K562 (cell line): ENCODE data around the gene LRP4. TPM values are rescaled to one million over a fixed set of nuclear protein-coding genes. Genes with fewer than 3 reads are reported as not detected.
A peak's percentile ranks its signal among the peaks of the same experiment; 100 is the strongest.

Experiments used
- BRD9 ChIP-seq: fragments of 450-650 bp; IDR thresholded peaks from 2 replicates; pipeline ENCODE4 v1.6.1; 2018; ENCODE audit warnings: low read depth; ENCODE audit not compliant: partially characterized antibody
- CTBP1 ChIP-seq: fragments of 450-650 bp; IDR thresholded peaks from 2 replicates; pipeline ENCODE4 v1.6.1; 2016; ENCODE audit warnings: borderline replicate concordance
- NFE2 ChIP-seq: IDR thresholded peaks from 2 replicates; pipeline ENCODE4 v1.6.1; 2014; ENCODE audit warnings: antibody characterized with exemption, low read depth
- PYGO2 ChIP-seq: fragments of 450-650 bp; IDR thresholded peaks from 2 replicates; pipeline ENCODE4 v1.6.1; 2016; ENCODE audit warnings: mild to moderate bottlenecking, missing genetic modification characterization, moderate library complexity, missing compliant biosample characterization
- SMAD4 ChIP-seq: fragments of 250-450 bp; sonication (Bioruptor Pico); conservative IDR thresholded peaks from 2 replicates; pipeline ENCODE4 v1.8.0; 2021; ENCODE audit warnings: inconsistent platforms, mild to moderate bottlenecking, moderate library complexity
- STAT5B ChIP-seq: fragments of 250-450 bp; sonication (Bioruptor Pico); IDR thresholded peaks from 2 replicates; pipeline ENCODE4 v1.8.0; 2021; ENCODE audit warnings: mild to moderate bottlenecking, inconsistent platforms
- ZBTB17 ChIP-seq: fragments of 450-650 bp; formaldehyde crosslinking; IDR thresholded peaks from 2 replicates; pipeline ENCODE4 v1.4.0; 2020; ENCODE audit warnings: mild to moderate bottlenecking
- ZNF644 ChIP-seq: fragments of 200-800 bp; sonication (Bioruptor generic); IDR thresholded peaks from 2 replicates; pipeline ENCODE4 v1.6.1; 2016; ENCODE audit warnings: low read depth, missing genetic modification characterization, missing compliant biosample characterization
- ZNF75A ChIP-seq: fragments of 450-650 bp; formaldehyde crosslinking; IDR thresholded peaks from 2 replicates; pipeline ENCODE4 v1.4.0; 2020; ENCODE audit warnings: mild to moderate bottlenecking
- polyA plus RNA-seq, 8 experiments: library from polyadenylated mRNA; depleted of rRNA in 4 of 8; stranded (reverse) in 5 of 8; unstranded in 3 of 8; fragments of >200 nt; fragmentation: Nextera tagmentation in 2 of 8; fragmentation: Illumina TruSeq in 1 of 8; extraction: Ambion mirVana in 2 of 8; extraction: Trizol in 1 of 8; gene quantifications; 2 replicates each; pipeline versions ENCODE4 v1.2.1 to v1.2.3, GENCODE V29; 2011 to 2014; ENCODE audit warnings: inconsistent platforms in 1 of 8, missing spikeins in 1 of 8
- total RNA-seq, 7 experiments: library from RNA; depleted of rRNA in 6 of 7; stranded (reverse); fragments of >200 nt in 6 of 7; fragmentation: Illumina TruSeq in 2 of 7; extraction: Trizol in 2 of 7; gene quantifications; 2 replicates each; pipeline versions ENCODE4 v1.2.1 to v1.2.3, GENCODE V29; 2011 to 2021; ENCODE audit warnings: low replicate concordance in 1 of 7
- TF ChIP-seq, protein P1 (sequence below): fragments of 450-650 bp; formaldehyde crosslinking; IDR thresholded peaks from 2 replicates; pipeline ENCODE4 v1.4.0; 2022; ENCODE audit warnings: mild to moderate bottlenecking, moderate library complexity
- TF ChIP-seq, protein P2 (sequence below): fragments of 450-650 bp; IDR thresholded peaks from 2 replicates; pipeline ENCODE4 v1.6.1; 2017; ENCODE audit warnings: antibody characterized with exemption, mild to moderate bottlenecking
- TF ChIP-seq, protein P3 (sequence below), 2 experiments: fragments of 200-800 bp in 1 of 2; sonication (Bioruptor generic) in 1 of 2; sonication (generic) in 1 of 2; formaldehyde crosslinking in 1 of 2; IDR thresholded peaks in 1 of 2; conservative IDR thresholded peaks in 1 of 2; 2 replicates each; pipeline versions ENCODE4 v1.5.0 to v1.6.1; 2016 to 2020; ENCODE audit warnings: missing compliant biosample characterization in 1 of 2, missing genetic modification characterization in 1 of 2, missing genetic modification reagents in 1 of 2
- TF ChIP-seq, protein P4 (sequence below), 3 experiments: fragments of 200-800 bp in 1 of 3; sonication (Bioruptor generic) in 1 of 3; sonication (generic) in 1 of 3; formaldehyde crosslinking in 1 of 3; IDR thresholded peaks; 2 replicates each; pipeline versions ENCODE4 v1.6.1 to v1.8.0; 2016 to 2022; ENCODE audit warnings: mild to moderate bottlenecking in 2 of 3, missing compliant biosample characterization in 2 of 3, missing genetic modification characterization in 2 of 3, missing genetic modification reagents in 1 of 3
- TF ChIP-seq, protein P5 (sequence below): fragments of 250-450 bp; sonication (Bioruptor Pico); IDR thresholded peaks from 2 replicates; pipeline ENCODE4 v1.4.0; 2020
- TF ChIP-seq, protein P6 (sequence below), 2 experiments: fragments of 250-450 bp in 1 of 2; fragments of 450-650 bp in 1 of 2; sonication (Bioruptor Pico) in 1 of 2; IDR thresholded peaks; 2 replicates each; pipeline versions ENCODE4 v1.6.1 to v1.8.0; 2016 to 2021; ENCODE audit warnings: mild to moderate bottlenecking in 2 of 2, moderate library complexity in 2 of 2, missing compliant biosample characterization in 1 of 2, missing genetic modification characterization in 1 of 2

The LRP4 gene
- total and polyA plus RNA-seq, 9 of the 15 experiments (the other 6 are each of a cell fraction or from before 2014, with no cell fraction given), result 0.04 to 0.54 (median 0.10) TPM

DNA sequence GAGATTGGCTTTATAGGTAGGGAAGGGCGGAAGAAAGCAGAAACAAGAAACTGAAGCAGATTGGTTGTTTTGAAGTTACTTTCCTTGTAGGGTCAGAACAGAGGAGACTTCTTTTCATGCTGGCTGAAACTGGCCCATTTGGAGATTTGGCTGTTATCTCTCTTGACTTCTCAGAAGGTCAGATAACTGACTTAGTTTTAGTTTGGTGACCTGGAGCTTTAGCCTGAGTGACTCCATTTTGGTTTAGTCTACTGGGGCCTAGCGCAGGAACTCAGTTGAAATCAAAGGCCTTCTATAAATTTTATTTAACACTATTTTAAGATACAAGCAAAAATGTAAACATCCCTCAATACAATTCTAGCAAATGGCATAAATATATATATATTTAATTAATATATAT, 49.6 kb upstream of the LRP4 start (continued):
- TF ChIP-seq, protein P1, sequence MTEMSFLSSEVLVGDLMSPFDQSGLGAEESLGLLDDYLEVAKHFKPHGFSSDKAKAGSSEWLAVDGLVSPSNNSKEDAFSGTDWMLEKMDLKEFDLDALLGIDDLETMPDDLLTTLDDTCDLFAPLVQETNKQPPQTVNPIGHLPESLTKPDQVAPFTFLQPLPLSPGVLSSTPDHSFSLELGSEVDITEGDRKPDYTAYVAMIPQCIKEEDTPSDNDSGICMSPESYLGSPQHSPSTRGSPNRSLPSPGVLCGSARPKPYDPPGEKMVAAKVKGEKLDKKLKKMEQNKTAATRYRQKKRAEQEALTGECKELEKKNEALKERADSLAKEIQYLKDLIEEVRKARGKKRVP, result 0 out of 2 replicates have a peak, but pooled peaks have one; percentile 42
- TF ChIP-seq CTBP1, result no peak
- TF ChIP-seq SMAD4 (CRISPR knock-in tag), result peak; percentile 53; the same call in 1 of the 2 replicates
- TF ChIP-seq, protein P2, sequence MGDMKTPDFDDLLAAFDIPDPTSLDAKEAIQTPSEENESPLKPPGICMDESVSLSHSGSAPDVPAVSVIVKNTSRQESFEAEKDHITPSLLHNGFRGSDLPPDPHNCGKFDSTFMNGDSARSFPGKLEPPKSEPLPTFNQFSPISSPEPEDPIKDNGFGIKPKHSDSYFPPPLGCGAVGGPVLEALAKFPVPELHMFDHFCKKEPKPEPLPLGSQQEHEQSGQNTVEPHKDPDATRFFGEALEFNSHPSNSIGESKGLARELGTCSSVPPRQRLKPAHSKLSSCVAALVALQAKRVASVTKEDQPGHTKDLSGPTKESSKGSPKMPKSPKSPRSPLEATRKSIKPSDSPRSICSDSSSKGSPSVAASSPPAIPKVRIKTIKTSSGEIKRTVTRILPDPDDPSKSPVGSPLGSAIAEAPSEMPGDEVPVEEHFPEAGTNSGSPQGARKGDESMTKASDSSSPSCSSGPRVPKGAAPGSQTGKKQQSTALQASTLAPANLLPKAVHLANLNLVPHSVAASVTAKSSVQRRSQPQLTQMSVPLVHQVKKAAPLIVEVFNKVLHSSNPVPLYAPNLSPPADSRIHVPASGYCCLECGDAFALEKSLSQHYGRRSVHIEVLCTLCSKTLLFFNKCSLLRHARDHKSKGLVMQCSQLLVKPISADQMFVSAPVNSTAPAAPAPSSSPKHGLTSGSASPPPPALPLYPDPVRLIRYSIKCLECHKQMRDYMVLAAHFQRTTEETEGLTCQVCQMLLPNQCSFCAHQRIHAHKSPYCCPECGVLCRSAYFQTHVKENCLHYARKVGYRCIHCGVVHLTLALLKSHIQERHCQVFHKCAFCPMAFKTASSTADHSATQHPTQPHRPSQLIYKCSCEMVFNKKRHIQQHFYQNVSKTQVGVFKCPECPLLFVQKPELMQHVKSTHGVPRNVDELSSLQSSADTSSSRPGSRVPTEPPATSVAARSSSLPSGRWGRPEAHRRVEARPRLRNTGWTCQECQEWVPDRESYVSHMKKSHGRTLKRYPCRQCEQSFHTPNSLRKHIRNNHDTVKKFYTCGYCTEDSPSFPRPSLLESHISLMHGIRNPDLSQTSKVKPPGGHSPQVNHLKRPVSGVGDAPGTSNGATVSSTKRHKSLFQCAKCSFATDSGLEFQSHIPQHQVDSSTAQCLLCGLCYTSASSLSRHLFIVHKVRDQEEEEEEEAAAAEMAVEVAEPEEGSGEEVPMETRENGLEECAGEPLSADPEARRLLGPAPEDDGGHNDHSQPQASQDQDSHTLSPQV, result peak; percentile 96
- TF ChIP-seq BRD9, result no peak
- no peak for TF ChIP-seq NFE2
- TF ChIP-seq ZBTB17 (CRISPR knock-in tag), result peak; percentile 76
- TF ChIP-seq STAT5B, result peak; percentile 11; the same call in 1 of the 2 replicates
- TF ChIP-seq, protein P3, sequence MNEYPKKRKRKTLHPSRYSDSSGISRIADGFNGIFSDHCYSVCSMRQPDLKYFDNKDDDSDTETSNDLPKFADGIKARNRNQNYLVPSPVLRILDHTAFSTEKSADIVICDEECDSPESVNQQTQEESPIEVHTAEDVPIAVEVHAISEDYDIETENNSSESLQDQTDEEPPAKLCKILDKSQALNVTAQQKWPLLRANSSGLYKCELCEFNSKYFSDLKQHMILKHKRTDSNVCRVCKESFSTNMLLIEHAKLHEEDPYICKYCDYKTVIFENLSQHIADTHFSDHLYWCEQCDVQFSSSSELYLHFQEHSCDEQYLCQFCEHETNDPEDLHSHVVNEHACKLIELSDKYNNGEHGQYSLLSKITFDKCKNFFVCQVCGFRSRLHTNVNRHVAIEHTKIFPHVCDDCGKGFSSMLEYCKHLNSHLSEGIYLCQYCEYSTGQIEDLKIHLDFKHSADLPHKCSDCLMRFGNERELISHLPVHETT (CRISPR knock-in tag; conservative IDR thresholded peaks at IDR 0.05 in 1 of 2, IDR thresholded peaks at IDR 0.05 in 1 of 2), result peak in 1 of 2 experiments; percentile 71; a peak in 2 of 4 replicates
- TF ChIP-seq, protein P4, sequence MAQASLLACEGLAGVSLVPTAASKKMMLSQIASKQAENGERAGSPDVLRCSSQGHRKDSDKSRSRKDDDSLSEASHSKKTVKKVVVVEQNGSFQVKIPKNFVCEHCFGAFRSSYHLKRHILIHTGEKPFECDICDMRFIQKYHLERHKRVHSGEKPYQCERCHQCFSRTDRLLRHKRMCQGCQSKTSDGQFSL (CRISPR knock-in tag; IDR thresholded peaks at IDR 0.05), result no peak
- TF ChIP-seq, protein P4 (tag; IDR thresholded peaks at IDR 0.05), result peak in 1 of 2 experiments; percentile 63; a peak in 1 of 4 replicates
- peak; percentile 69; the same call in 1 of the 2 replicates for TF ChIP-seq PYGO2 (tag)
- TF ChIP-seq, protein P5, sequence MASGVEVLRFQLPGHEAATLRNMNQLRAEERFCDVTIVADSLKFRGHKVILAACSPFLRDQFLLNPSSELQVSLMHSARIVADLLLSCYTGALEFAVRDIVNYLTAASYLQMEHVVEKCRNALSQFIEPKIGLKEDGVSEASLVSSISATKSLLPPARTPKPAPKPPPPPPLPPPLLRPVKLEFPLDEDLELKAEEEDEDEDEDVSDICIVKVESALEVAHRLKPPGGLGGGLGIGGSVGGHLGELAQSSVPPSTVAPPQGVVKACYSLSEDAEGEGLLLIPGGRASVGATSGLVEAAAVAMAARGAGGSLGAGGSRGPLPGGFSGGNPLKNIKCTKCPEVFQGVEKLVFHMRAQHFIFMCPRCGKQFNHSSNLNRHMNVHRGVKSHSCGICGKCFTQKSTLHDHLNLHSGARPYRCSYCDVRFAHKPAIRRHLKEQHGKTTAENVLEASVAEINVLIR, result peak; percentile 42; the same call in 1 of the 2 replicates
- TF ChIP-seq, protein P6, sequence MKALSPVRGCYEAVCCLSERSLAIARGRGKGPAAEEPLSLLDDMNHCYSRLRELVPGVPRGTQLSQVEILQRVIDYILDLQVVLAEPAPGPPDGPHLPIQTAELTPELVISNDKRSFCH (CRISPR knock-in tag; IDR thresholded peaks at IDR 0.05), result peak; percentile 50; the same call in 1 of the 2 replicates
- TF ChIP-seq, protein P6 (tag; IDR thresholded peaks at IDR 0.05), result 0 out of 2 replicates have a peak, but pooled peaks have one; percentile 43
- peak; percentile 82 for TF ChIP-seq ZNF644 (tag)
- TF ChIP-seq ZNF75A, result no peak
